BLaER1 (cell line): ENCODE data around the gene LIG1.
A peak's percentile ranks its signal among the peaks of the same experiment; 100 is the strongest.

Experiments
- H3K27ac ChIP-seq: shearing (Covaris generic); formaldehyde crosslinking; 2 replicates; pipeline ENCODE4 v1.8.1; 2022
- H3K27me3 ChIP-seq: shearing (Covaris generic); formaldehyde crosslinking; 2 replicates; pipeline ENCODE4 v1.8.1; 2022
- H3K36me3 ChIP-seq: shearing (Covaris generic); formaldehyde crosslinking; 2 replicates; pipeline ENCODE4 v1.8.1; 2022
- H3K4me1 ChIP-seq: shearing (Covaris generic); formaldehyde crosslinking; 2 replicates; pipeline ENCODE4 v1.8.1; 2022
- H3K4me2 ChIP-seq: shearing (Covaris generic); formaldehyde crosslinking; 2 replicates; pipeline ENCODE4 v1.8.1; 2022
- H3K4me3 ChIP-seq: shearing (Covaris generic); formaldehyde crosslinking; 2 replicates; pipeline ENCODE4 v1.8.1; 2022
- H3K9ac ChIP-seq: shearing (Covaris generic); formaldehyde crosslinking; 2 replicates; pipeline ENCODE4 v1.8.1; 2022
- H3K9me3 ChIP-seq: shearing (Covaris generic); formaldehyde crosslinking; 2 replicates; pipeline ENCODE4 v1.8.1; 2022
- H4K20me1 ChIP-seq: shearing (Covaris generic); formaldehyde crosslinking; 2 replicates; pipeline ENCODE4 v1.8.1; 2022
- Cebpa-rat ChIP-seq: shearing (Covaris generic); IDR thresholded peaks from 2 replicates; pipeline ENCODE4 v1.8.1; 2022

LIG1 gene

GRCh38 chr19:48168689-48169088 is 1.5 kb downstream of the LIG1 start:
- no peaks in the 10 kb centered on the region for H3K9me3 ChIP-seq
- peak overlapping the region; percentile 58 for H3K4me2 ChIP-seq

DNA sequence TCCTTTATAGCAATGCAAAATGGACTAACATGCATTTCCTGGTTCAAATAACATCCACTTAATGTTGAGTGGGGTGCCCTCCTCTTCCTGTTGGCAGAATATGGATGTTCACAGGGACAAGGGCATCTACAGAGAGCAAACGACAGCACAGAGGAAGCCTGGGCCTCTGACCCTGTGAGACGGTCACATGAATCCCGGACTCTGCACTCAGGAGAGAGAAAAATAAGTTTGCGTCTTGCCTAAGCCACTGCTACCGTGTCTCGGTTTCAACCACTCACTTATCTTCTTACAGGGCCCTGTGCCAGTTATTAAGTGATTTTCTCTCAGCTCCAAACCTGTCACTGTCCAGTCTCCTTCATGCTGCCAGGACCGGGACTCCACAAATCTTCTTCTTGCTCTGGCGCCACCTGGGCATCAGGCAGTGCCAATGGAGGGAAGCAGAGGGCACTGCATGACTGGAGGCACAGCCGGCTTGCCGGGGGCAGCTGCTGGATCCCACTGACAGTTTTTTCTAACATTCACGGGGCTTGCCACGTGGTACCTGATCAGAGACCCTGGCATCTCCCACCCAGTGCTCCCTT is 11.8 kb downstream of the LIG1 start:
- Histone ChIP-seq H3K4me2 (no peak overlapping the region), H3K9me3 (no peaks in the 10 kb centered on the region), H3K27ac (no peak overlapping the region), H3K4me3 (no peak overlapping the region), H3K27me3 (no peaks in the 10 kb centered on the region), H4K20me1 (no peaks in the 10 kb centered on the region), H3K4me1 (no peaks in the 10 kb centered on the region), H3K36me3 (peaks cover 97% of the 10 kb centered on the region), H3K9ac (no peak overlapping the region)
- no peak for TF ChIP-seq Cebpa-rat

More at GRCh38 chr19:48168689-48169088, 1.5 kb downstream of the LIG1 start:
- TF ChIP-seq Cebpa-rat: no peak
- Histone ChIP-seq H3K9ac (no peak overlapping the region), H3K36me3 (peaks cover 28% of the 10 kb centered on the region), H3K27me3 (no peaks in the 10 kb centered on the region), H3K27ac (peak overlapping the region; percentile 53; the same call in 1 of the 2 replicates), H3K4me1 (peaks cover 70% of the 10 kb centered on the region), H4K20me1 (peaks cover 29% of the 10 kb centered on the region), H3K4me3 (0 out of 2 replicates have a peak overlapping the region, but pooled peaks have one; percentile 79)

DNA sequence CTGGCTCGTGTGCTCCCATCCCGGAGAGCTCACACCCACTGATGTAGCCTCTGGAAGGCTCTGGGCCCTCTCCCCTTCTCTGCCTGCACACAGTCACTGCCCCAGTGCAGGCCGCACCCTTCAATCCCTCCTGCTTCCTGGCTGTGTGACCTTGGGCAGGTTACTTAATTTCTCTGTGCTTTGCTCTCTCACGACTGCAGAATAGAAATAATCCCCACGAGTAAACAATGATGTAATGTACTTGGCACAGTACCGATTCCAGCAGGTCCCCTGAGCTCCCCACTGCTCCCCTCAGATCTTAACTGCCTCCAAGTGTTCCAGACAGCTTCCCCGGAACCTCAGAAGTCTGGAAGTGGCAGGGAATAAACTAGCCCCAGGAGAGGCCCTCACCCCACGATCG is 16.1 kb downstream of the LIG1 start:
- peak overlapping the region; percentile 38; the same call in 1 of the 2 replicates for H3K27ac ChIP-seq
- no peaks in the 10 kb centered on the region for H3K4me1 ChIP-seq
- no peak overlapping the region for H3K4me2 ChIP-seq
- H3K9ac ChIP-seq: no peak overlapping the region
- no peak for TF ChIP-seq Cebpa-rat
- no peaks in the 10 kb centered on the region for H3K9me3 ChIP-seq
- no peaks in the 10 kb centered on the region for H3K27me3 ChIP-seq
- no peak overlapping the region for H3K4me3 ChIP-seq
- H4K20me1 ChIP-seq: no peaks in the 10 kb centered on the region
- peaks cover 92% of the 10 kb centered on the region for H3K36me3 ChIP-seq

DNA sequence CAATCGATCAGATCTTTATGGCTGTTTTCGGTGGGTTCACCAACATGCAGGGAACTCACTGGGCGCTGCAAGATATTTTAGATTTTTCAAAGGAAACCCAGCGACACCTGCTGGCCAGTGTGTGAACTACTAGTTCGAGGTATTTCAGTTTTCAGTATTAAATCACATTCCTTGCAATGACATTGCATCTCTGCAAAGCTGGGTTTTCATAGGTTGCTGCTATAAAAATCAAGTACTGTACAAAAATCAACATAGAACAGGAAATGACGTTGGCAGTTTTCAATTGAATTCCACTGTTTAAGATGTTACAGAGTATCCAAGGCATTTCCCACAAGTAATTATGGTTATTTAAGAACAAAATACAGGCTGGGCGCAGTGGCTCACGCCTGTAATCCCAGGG is 17.6 kb downstream of the LIG1 start:
- H3K9ac ChIP-seq: no peak overlapping the region
- no peaks in the 10 kb centered on the region for H3K9me3 ChIP-seq
- no peaks in the 10 kb centered on the region for H3K27me3 ChIP-seq
- H3K4me3 ChIP-seq: no peak overlapping the region
- H4K20me1 ChIP-seq: no peaks in the 10 kb centered on the region
- H3K4me1 ChIP-seq: no peaks in the 10 kb centered on the region
- H3K4me2 ChIP-seq: no peak overlapping the region
- H3K36me3 ChIP-seq: peaks cover 92% of the 10 kb centered on the region
- TF ChIP-seq Cebpa-rat: no peak
- H3K27ac ChIP-seq: no peak overlapping the region

DNA sequence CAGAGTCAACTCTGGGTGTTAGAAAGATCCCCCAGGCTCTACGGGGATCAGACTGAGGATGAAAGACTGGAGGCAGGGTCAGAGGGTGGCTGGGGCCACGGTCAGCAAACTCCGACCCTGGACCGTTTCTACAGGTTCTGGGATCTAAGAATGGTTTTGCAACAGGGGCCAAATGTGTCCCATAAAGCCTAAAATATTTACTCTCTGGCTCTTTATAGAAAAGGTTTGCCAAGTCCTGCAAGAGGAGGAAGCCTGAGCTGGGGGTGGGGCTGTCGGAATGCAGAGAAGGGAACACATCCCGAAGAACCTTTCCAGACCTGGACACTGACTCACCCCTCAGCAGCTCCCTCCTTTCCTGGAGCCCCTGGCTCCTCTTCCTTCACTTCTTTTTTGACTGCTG is 20.7 kb downstream of the LIG1 start:
- H3K4me2 ChIP-seq: no peak overlapping the region
- H3K27ac ChIP-seq: no peak overlapping the region
- H4K20me1 ChIP-seq: no peaks in the 10 kb centered on the region
- H3K36me3 ChIP-seq: peaks cover 92% of the 10 kb centered on the region
- no peak for TF ChIP-seq Cebpa-rat
- H3K9me3 ChIP-seq: no peaks in the 10 kb centered on the region
- no peak overlapping the region for H3K9ac ChIP-seq
- H3K4me3 ChIP-seq: no peak overlapping the region
- peaks cover 15% of the 10 kb centered on the region for H3K4me1 ChIP-seq
- H3K27me3 ChIP-seq: no peaks in the 10 kb centered on the region

DNA sequence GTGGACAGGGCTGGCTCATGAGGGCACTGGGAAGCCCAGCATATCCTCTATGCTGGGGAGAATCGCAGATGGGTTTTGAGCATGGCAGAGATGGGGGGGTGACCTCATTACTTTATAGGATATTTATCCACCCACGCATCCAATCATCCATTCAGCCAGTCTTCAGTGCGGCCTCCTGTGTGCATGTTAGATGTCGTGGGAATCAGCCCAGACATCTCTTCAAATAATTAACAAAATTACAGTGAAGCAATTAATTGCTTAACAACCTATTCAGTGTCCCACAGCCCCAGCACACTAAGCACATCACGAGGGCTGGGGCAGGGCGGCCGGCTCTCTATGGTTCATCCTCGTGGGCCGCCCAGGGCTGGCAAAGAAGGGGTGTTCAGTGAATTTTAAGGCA is 21.6 kb downstream of the LIG1 start:
- Histone ChIP-seq H3K9ac (no peak overlapping the region), H3K4me3 (no peak overlapping the region), H3K4me1 (peaks cover 19% of the 10 kb centered on the region)

GRCh38 chr19:48147597-48148175 is 22.5 kb downstream of the LIG1 start:
- H3K4me3 ChIP-seq: no peak overlapping the region
- no peak for TF ChIP-seq Cebpa-rat
- no peak overlapping the region for H3K27ac ChIP-seq
- peaks cover 97% of the 10 kb centered on the region for H3K36me3 ChIP-seq
- H3K9me3 ChIP-seq: no peaks in the 10 kb centered on the region
- H4K20me1 ChIP-seq: no peaks in the 10 kb centered on the region
- H3K9ac ChIP-seq: no peak overlapping the region
- H3K27me3 ChIP-seq: no peaks in the 10 kb centered on the region
- H3K4me1 ChIP-seq: peaks cover 19% of the 10 kb centered on the region
- no peak overlapping the region for H3K4me2 ChIP-seq

More for the DNA sequence above, 21.6 kb downstream of the LIG1 start:
- no peaks in the 10 kb centered on the region for H3K9me3 ChIP-seq
- H3K36me3 ChIP-seq: peaks cover 92% of the 10 kb centered on the region
- H3K27me3 ChIP-seq: no peaks in the 10 kb centered on the region
- H3K27ac ChIP-seq: no peak overlapping the region
- H3K4me2 ChIP-seq: no peak overlapping the region
- no peak for TF ChIP-seq Cebpa-rat
- no peaks in the 10 kb centered on the region for H4K20me1 ChIP-seq

- H3K36me3 ChIP-seq: peaks cover 97% of the 10 kb centered on the region
- H3K9me3 ChIP-seq: no peaks in the 10 kb centered on the region
- no peak overlapping the region for H3K27ac ChIP-seq
- H3K4me1 ChIP-seq: peaks cover under 1% of the 10 kb centered on the region; the same call in 1 of the 2 replicates
- TF ChIP-seq Cebpa-rat: no peak
- H3K4me2 ChIP-seq: no peak overlapping the region
- H3K9ac ChIP-seq: no peak overlapping the region
- H4K20me1 ChIP-seq: no peaks in the 10 kb centered on the region
- no peak overlapping the region for H3K4me3 ChIP-seq
- H3K27me3 ChIP-seq: no peaks in the 10 kb centered on the region
Observed at GRCh38 chr19:48139053-48139452, 31.1 kb downstream of the LIG1 start.

DNA sequence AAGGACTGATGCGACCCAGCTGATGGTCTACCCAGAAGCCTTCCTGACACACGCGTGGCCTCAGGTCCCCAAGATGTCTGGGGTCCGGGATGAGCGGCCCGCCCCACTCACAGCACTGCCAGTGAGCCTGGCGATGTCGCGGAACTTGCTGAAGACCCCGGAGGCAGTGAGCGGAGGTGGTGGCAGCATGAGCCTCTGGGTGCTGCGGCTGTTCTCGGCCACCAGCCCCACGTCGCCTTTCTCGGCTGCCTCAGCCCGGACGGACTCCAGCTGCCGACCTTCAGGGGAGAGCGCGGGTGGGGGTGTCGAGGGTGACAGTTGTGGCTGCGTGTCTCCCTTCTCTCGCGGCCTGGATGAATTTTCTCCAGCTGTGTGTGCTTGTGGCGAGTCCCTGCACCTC is 32.7 kb downstream of the LIG1 start:
- Histone ChIP-seq H3K4me3 (no peak overlapping the region), H4K20me1 (no peaks in the 10 kb centered on the region), H3K9ac (no peak overlapping the region), H3K36me3 (peaks cover 97% of the 10 kb centered on the region), H3K4me1 (no peaks in the 10 kb centered on the region), H3K27me3 (no peaks in the 10 kb centered on the region), H3K4me2 (no peak overlapping the region), H3K9me3 (no peaks in the 10 kb centered on the region), H3K27ac (no peak overlapping the region)
- no peak for TF ChIP-seq Cebpa-rat

GRCh38 chr19:48136547-48136946 is 33.6 kb downstream of the LIG1 start:
- H3K36me3 ChIP-seq: peaks cover 97% of the 10 kb centered on the region
- no peaks in the 10 kb centered on the region for H3K4me1 ChIP-seq
- H3K27ac ChIP-seq: no peak overlapping the region
- no peak overlapping the region for H3K9ac ChIP-seq
- no peaks in the 10 kb centered on the region for H4K20me1 ChIP-seq
- no peak overlapping the region for H3K4me2 ChIP-seq
- no peaks in the 10 kb centered on the region for H3K27me3 ChIP-seq
- no peaks in the 10 kb centered on the region for H3K9me3 ChIP-seq
- no peak for TF ChIP-seq Cebpa-rat
- H3K4me3 ChIP-seq: no peak overlapping the region
